SK-N-MC (cell line): ENCODE results near the gene LRRC27.

Experiments used
- EZH2 ChIP-seq: fragments of 200-600 bp; sonication (generic); IDR thresholded peaks from one replicate; pipeline ENCODE4 v1.6.1; 2017; ENCODE audit warnings: antibody characterized with exemption
- POLR2AphosphoS5 ChIP-seq: IDR thresholded peaks from 2 replicates; pipeline ENCODE4 v1.6.1; 2012; ENCODE audit warnings: mild to moderate bottlenecking, low read depth, low read length, borderline replicate concordance

DNA sequence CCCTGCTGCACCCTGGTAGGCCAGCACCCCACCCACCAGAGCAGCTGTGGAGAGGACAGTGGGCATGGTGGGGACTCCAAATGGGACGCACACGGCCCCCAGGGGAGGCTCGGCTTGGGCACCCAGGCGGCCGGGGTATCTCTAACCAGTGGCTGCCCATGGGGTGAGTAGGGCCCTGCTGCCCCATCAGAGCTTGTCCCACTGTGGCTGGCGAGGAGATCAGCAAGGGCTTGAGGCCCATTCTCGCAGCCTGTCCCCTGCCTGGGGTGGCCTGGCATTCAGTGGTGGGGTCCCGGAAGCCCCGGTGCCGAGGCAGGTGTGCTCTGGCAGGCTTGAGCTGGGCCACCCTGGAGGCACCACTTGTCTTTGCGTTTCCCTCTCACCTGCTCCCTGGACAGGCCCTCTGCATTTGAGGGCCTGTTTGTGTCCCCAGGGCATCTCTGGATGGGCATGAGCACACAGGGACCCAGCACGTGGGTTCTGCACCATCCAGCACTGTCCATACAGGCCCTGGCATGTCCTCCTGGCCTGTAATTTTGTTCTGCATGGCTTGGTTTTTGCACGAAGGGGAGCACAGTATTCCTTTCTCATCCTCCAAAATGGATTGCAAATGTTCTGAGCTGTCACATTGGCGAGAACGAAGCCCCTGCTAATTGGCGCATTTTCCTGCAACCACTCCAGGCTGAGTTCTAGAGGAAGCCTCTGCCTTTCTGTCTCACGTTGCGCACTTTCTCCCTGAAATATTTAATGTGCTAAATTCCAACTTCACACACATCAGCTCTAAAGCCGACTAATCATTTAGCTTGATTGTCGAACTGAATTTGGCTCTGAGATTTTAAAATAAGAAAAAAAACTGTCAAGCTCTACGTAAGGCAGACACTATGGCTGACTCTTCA, 92.2 kb downstream of the LRRC27 start:
- TF ChIP-seq POLR2AphosphoS5 (no peak), EZH2 (no peak)
